ENCODE measurements around the gene GBX2. TPM values are rescaled to one million over a fixed set of nuclear protein-coding genes. Genes with fewer than 3 reads are reported as not detected.

The GBX2 gene
- total and polyA plus RNA-seq, 9 of the 15 experiments (the other 6 are each of a cell fraction or from before 2014, with no cell fraction given): 0.03 to 0.53 (median 0.27) TPM; not detected in 1

DNA sequence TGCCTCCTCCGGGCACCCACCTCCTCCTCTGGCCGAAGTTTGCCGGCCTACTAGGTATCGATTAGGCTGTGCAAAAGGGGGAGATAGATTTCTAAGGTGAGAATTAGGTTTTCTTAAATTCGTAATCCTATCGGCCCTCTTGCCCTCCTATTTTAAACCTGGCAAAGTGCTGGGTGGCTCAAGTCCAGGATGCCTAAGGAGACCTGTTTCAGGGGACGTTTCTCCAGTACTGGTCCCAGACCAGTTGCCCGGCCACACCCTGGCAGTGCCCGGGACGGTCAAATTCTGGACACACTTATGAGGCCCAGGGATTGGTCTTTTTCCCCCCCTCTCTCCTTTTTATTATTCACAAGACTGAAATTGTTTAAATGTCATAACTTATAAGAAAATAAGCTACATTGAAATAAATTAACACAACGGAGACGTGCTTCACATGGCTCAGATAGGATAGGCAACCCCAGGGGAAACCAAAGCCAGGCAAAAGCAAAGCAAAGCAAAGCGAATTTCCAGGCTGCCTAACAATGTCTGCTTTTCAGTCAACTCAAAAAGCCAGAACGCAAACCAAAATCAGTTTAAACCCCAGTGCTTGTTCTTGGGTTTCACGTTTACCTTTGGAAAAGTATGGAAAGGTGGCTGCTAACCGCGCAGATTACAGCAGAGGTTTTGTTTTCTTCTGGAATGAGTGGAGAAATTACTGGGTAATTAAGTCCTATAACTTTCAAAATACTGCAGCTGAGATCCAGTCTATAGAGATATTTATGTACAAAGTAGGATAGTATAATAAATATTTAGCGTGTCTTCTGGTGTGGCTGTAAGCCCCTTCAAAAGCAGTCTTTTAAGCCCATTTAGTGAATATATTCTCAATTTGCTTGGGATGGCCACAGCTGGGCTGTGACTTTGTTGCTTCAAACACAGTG, 3.0 kb downstream of the GBX2 start:
- H3K79me2 ChIP-seq (ENCODE audit: control insufficient read depth, insufficient read depth, low read length): no peaks in the 10 kb centered on the region
- H3K9me3 ChIP-seq (replicated peaks; ENCODE audit: control insufficient read depth, insufficient read depth, low read depth, low read length): no peaks in the 10 kb centered on the region
- H3K27ac ChIP-seq (ENCODE audit: extremely low read depth, low read depth, low read length): no peak overlapping the region
- H2AFZ ChIP-seq (ENCODE audit: low read depth, low read length): no peak overlapping the region
- 62% methylated on average over 17 of the region's 18 CpGs for WGBS (ENCODE audit: insufficient coverage, low coverage, missing lambda C conversion rate)
- ChIA-PET POLR2A (no interaction called here), CTCF (ENCODE audit: low intra/inter-chr PET ratio) (interaction anchor here (0.5 kb wide), 1 partner anchor 228 kb away, joined by 3 read pairs; no protein-coding TSS in a partner anchor)
- no peak for TF ChIP-seq ZNF324 (CRISPR knock-in tag; IDR thresholded peaks at IDR 0.05)
- no peak for TF ChIP-seq RFX5 (IDR thresholded peaks at IDR 0.05; ENCODE audit: low read depth, low read length)
- no peak for TF ChIP-seq KLF10 (CRISPR knock-in tag; IDR thresholded peaks at IDR 0.05)
- TF ChIP-seq MXI1 (IDR thresholded peaks at IDR 0.05; ENCODE audit: low read depth, low read length): no peak
- TF ChIP-seq SREBF1 (IDR thresholded peaks at IDR 0.05; ENCODE audit: borderline replicate concordance, low read depth, low read length): no peak
- no peak for TF ChIP-seq MEIS2 (IDR thresholded peaks at IDR 0.05; ENCODE audit: partially characterized antibody)
- TF ChIP-seq ZNF507 (tag; conservative IDR thresholded peaks at IDR 0.05): no peak
- TF ChIP-seq, protein P1, sequence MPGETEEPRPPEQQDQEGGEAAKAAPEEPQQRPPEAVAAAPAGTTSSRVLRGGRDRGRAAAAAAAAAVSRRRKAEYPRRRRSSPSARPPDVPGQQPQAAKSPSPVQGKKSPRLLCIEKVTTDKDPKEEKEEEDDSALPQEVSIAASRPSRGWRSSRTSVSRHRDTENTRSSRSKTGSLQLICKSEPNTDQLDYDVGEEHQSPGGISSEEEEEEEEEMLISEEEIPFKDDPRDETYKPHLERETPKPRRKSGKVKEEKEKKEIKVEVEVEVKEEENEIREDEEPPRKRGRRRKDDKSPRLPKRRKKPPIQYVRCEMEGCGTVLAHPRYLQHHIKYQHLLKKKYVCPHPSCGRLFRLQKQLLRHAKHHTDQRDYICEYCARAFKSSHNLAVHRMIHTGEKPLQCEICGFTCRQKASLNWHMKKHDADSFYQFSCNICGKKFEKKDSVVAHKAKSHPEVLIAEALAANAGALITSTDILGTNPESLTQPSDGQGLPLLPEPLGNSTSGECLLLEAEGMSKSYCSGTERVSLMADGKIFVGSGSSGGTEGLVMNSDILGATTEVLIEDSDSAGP (CRISPR knock-in tag; IDR thresholded peaks at IDR 0.05): no peak
- no peak for TF ChIP-seq CBX2 (IDR thresholded peaks at IDR 0.05; ENCODE audit: insufficient read depth, low read length, poor library complexity, severe bottlenecking)
- TF ChIP-seq POLR2AphosphoS5 (IDR thresholded peaks at IDR 0.05; ENCODE audit: control insufficient read depth, insufficient read depth, low read depth, low read length): no peak
- no peak for TF ChIP-seq NFYB (IDR thresholded peaks at IDR 0.05; ENCODE audit: extremely low read depth, insufficient read length)
- TF ChIP-seq HNRNPUL1 (IDR thresholded peaks at IDR 0.05; ENCODE audit: low read length): no peak
- TF ChIP-seq ZC3H8 (IDR thresholded peaks at IDR 0.05): no peak
- no peak for TF ChIP-seq PHF20 (IDR thresholded peaks at IDR 0.05; ENCODE audit: partially characterized antibody)
- no peak for TF ChIP-seq ZNF134 (CRISPR knock-in tag; conservative IDR thresholded peaks at IDR 0.05)
- peaks cover 0 to 25% of the 10 kb centered on the region in 2 experiments; a peak in 2 of 5 replicates for H3K4me1 ChIP-seq (replicated peaks in 1 of 2; ENCODE audit: control insufficient read depth in 2 of 2, insufficient read depth in 2 of 2, low read length in 2 of 2)
- no peak for FAIRE-seq
- BruUV-seq (replicated peaks): no TSS peak
- no peak overlapping the region for H3K4me3 ChIP-seq
- intact Hi-C loops (cut with micrococcal nuclease) (no loop called here), in situ Hi-C loops (cut with MboI) (no loop called here)
- no peaks in the 10 kb centered on the region for H4K20me1 ChIP-seq (replicated peaks; ENCODE audit: control insufficient read depth, insufficient read depth, low read length)
- no peak overlapping the region for H3K9ac ChIP-seq (ENCODE audit: insufficient read depth in 1 of 2, low read depth in 2 of 2, low read length in 2 of 2)
- no peak for DNase-seq (ENCODE audit: extremely low read depth in 1 of 4, low spot score in 3 of 4)
- no peak overlapping the region for H3K4me2 ChIP-seq (ENCODE audit: insufficient read depth, low read length)
- peaks cover 0 to 20% of the 10 kb centered on the region in 2 experiments; a peak in 2 of 5 replicates for H3K27me3 ChIP-seq (ENCODE audit: control insufficient read depth in 2 of 2, insufficient read depth in 2 of 2, low read length in 2 of 2)
- H3K9me1 ChIP-seq (ENCODE audit: control insufficient read depth, insufficient read depth, low read length): no peaks in the 10 kb centered on the region
- no peak for ATAC-seq
- H3K36me3 ChIP-seq (ENCODE audit: control insufficient read depth, insufficient read depth, low read length): no peaks in the 10 kb centered on the region

All from K562 (cell line).